Measurements from ENCODE around the gene FTO.
"Not testable (repeated sequence)": the region's sequence is repeated elsewhere in the genome, so short reads cannot be mapped to it uniquely, and the experiment has no call there.

Gene FTO

GRCh38 chr16:54180421-54181359, 476.7 kb downstream of the FTO start:
- DNase-seq: no peak
- intact Hi-C loops (cut with DNase I): no loop called here

DNA sequence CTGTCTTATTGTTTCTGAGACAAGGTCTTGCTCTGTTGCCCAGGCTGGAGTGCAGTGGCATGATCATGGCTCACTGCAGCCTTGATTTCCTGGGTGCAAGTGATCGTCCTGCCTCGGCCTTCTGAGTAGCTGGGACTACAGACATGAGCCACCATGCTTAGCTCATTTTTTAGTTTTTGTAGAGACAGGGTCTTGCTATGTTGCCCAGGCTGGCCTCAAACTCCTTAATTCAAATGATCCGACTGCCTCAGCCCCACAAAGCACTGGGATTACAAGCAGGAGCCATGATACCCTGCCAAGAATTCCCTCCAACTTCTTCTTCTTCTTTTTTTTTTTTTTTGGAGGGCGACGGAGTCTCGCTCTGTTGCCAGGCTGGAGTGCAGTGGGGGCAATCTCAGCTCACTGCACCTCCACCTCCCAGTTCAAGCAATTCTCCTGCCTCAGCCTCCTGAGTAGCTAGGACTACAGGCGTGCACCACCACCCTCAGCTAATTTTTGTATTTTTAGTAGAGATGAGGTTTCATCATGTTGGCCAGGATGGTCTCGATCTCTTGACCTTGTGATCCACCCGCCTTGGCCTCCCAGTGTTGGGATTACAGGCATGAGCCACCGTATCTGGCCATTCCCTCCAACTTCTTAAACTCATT, 477.9 kb downstream of the FTO start:
- DNase-seq; intact Hi-C loops (cut with DNase I): not testable (repeated sequence)

DNA sequence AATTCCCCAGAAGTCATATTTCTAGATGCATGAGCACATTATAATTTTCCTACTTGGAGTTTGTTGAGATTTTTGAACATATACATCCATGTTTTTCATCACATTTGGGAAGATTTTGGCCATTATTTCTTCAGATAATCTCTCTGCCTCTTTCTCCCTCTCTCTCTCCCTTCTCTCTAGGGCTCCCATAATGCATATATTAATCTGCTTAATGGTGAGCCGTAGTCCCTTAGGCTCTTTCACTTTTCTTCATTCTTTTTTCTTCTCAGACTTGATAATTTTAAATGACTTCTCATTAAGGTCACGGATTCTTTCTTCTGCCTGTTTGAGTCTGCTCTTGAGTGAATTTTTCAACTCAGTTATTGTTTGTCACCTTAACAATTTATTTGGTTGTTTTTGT, 481.1 kb downstream of the FTO start:
- DNase-seq: no peak
- intact Hi-C loops (cut with DNase I): no loop called here

DNA sequence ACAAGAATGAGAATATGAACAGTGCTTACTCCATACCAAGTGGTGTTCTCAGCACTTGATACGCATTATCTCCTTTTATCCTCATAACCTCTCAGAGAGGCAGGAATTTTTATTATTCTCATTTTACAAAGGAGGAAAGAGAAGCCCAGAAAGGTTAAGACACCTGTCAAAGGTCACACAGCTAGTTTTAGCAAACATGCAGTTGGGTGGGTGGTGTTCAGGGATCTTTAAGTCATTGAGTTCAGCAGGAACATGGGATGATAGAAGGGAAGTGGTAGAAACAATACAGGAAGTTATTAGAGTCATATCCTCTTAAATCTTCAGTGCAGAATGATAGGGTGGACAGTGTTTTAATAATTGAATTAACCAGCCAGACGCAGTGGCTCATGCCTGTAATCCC, 487.2 kb downstream of the FTO start:
- DNase-seq: no peak
- intact Hi-C loops (cut with DNase I): no loop called here

- intact Hi-C loops (cut with DNase I): no loop called here
- DNase-seq: no peak
Observed at GRCh38 chr16:54191592-54191991, 487.6 kb downstream of the FTO start.

- intact Hi-C loops (cut with DNase I): no loop called here
- no peak for DNase-seq
Observed at GRCh38 chr16:54193013-54193664, 489.2 kb downstream of the FTO start.

DNA sequence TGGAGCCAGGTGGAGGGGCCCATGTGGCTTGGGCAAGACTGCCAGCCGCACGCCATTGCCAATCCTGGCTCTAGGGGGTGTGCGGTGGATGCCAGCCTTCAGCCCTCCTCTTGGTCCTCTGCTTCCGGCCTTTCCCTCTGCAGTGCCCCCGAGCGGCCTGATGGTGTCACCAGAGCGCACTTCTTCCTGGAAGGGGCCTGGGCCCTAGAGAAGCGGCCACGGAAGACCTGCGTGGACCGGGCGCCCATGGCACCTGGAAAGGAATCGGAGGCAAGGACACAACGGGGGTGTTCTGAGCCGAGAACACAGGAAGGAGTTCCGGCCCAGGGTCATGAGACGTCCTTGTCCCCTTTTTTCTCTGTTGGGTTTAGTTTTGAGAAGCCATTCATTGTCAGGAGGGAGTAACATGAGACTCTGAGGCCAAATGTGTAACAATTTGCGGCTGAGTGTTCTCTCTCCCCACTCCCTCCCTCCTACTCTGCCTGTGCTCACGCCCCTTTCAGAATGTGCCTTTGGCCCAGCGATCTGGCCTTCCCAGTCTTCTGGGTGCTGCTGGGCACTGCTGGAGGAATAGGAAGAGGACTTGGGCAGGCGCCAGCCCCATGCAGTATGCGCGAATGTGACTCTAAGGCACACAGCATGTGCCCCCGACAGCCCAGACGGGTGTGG, 489.8 kb downstream of the FTO start:
- intact Hi-C loops (cut with DNase I): no loop called here

DNA sequence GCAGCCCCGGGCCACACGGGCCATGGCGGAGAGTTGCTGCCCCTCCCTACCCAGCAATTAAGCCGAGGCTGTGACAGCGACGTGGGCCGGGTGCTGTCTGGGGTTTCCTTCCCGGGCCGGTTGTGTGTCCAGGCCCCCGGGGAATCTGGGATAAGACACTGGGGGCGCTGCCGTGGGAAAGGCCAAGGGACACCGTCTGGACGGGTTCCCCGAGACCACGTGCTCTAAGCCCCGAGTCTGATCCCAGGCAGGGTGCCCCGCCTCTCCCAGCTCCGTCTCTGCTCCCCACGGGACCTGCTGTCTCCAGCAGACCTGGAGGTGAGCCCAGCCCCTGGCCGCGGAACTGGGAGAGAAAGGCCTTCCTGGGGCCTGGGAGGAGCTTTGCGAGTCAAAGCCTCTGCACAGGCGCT, 490.4 kb downstream of the FTO start:
- DNase-seq: peak; percentile 4 to 92 (median 46)
- intact Hi-C loops (cut with DNase I): no loop called here

More for the DNA sequence above, 489.8 kb downstream of the FTO start:
- peak; percentile 36 to 90 (median 52) for DNase-seq

DNA sequence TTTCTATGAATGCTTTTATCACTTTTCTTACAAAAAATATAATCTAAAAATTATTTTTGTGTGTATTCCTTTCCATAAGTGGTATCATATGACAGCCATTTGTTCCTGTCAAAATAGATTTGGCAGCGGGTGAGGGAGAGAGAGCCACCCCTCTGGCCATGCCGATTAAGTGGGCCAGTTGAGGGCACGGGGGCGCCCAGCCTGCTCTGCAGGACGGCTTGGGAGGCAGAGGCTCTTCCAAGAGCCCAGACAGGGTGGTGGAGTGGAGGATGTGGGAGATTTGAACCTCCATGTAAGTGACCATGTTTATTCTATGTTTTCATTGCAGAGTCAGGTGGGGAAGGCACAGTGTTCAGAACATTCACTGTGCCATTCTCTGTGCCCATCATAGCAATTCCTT, 493.8 kb downstream of the FTO start:
- intact Hi-C loops (cut with DNase I): no loop called here
- no peak for DNase-seq

DNA sequence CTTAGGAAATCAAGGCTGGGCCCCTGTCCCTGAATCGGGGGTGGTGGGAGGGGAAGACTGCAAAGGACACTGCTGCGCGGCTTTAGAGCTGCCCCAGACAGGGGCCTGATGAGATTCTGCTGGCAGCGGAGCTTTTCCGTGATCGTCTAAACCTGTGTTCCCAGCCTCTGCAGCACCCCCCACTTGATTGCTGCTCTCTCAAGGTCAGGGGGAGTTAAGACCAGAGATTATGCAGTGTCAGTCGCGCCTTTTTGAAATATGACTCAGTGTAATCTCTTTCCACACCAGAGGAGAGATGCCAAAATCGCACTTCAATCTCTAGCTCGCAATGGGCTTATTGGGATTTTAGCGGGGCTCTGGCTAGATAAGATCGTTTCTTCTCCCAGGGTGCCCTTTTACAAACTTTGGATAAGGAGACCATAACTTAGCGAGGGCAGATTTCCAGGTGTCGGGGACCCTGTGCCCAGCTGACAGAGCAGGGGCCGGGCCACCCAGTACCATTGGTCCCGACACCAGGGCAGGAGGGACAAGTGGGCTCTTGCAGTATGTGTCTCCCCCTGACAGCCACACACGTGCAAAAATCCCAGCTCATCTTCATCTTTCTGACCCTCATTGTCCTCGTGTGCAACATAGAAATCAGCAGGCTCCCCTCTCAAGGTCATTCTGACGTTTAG, 495.7 kb downstream of the FTO start:
- intact Hi-C loops (cut with DNase I): no loop called here

GRCh38 chr16:54200161-54200534, 496.2 kb downstream of the FTO start:
- DNase-seq: no peak
- intact Hi-C loops (cut with DNase I): no loop called here

More for the DNA sequence above, 495.7 kb downstream of the FTO start:
- DNase-seq: no peak

DNA sequence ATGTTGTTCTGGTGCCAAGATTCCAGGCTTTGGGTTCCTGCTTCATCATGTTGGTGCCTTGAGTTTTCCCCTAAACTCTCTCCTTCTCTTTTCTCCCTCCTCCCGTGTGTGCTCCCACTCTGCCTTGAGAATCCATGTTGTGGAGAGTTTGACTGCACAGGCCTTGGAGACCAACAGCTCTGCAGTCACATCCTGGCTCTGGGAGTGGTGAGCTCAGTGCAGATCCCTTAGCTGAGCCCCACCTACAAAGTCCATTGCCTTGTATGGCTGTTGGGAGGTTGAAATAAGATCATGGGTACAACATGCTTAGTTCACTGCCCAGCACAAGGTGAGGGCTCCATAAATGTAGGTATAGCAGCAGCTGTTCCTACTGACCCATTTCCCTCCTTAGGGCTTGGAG, 496.8 kb downstream of the FTO start:
- no peak for DNase-seq
- intact Hi-C loops (cut with DNase I): no loop called here

DNA sequence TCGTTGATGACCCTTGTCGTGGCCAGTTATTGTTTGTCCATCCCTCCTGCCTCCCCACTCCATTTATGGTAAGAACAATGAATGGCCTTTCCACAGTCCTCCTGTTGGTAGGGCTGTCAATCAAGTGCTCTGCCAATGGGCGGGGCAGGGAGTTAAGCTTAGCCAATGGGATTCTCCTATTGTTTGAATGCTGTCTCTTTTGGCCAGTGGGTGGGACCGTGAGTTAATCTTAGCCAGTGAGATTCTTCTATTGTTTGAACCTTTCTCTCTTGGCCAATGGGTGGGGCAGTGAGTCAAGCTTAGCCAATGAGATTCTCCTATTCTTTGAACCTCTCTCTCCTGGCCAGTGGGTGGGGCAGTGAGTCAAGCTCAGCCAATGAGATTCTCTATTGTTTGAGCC, 497.2 kb downstream of the FTO start:
- no peak for DNase-seq

More for the DNA sequence above, 497.2 kb downstream of the FTO start:
- intact Hi-C loops (cut with DNase I): no loop called here

All from posterior cingulate gyrus (tissue), 11 donors.